ENCODE measurements around the gene KRTAP5-2.
A peak's percentile ranks its signal among the peaks of the same experiment; 100 is the strongest.
"Not testable (repeated sequence)": the region's sequence is repeated elsewhere in the genome, so short reads cannot be mapped to it uniquely, and the experiment has no call there.

KRTAP5-2 gene

GRCh38 chr11:1597994-1598380 lies at the start of gene KRTAP5-2:
Gene KRTAP5-2, minus strand, starts transcription at chr11:1598294. Its CDS starts 44 bp downstream, at chr11:1598250.
- DNase-seq = no peak

GRCh38 chr11:1646540-1646939 lies 48.4 kb upstream of the KRTAP5-2 start:
- not testable (repeated sequence) for DNase-seq

- no peak for DNase-seq
Measured at GRCh38 chr11:1645357-1645821, 47.3 kb upstream of the KRTAP5-2 start.

GRCh38 chr11:1644601-1645356 lies 46.7 kb upstream of the KRTAP5-2 start:
- no peak for DNase-seq

GRCh38 chr11:1643146-1643690 lies 45.1 kb upstream of the KRTAP5-2 start:
- DNase-seq = no peak

GRCh38 chr11:1642288-1643145 lies 44.4 kb upstream of the KRTAP5-2 start:
- no peak for DNase-seq

- DNase-seq = no peak
Measured at GRCh38 chr11:1641096-1641495, 43.0 kb upstream of the KRTAP5-2 start.

GRCh38 chr11:1640076-1640946 lies 42.2 kb upstream of the KRTAP5-2 start:
- DNase-seq = peak; percentile 1 to 34

GRCh38 chr11:1639666-1640065 lies 41.6 kb upstream of the KRTAP5-2 start:
- no peak for DNase-seq

- no peak for DNase-seq
Measured at GRCh38 chr11:1639102-1639620, 41.1 kb upstream of the KRTAP5-2 start.

- DNase-seq = no peak
Measured at GRCh38 chr11:1638344-1638743, 40.2 kb upstream of the KRTAP5-2 start.

GRCh38 chr11:1637628-1638027 lies 39.5 kb upstream of the KRTAP5-2 start:
- no peak for DNase-seq

GRCh38 chr11:1636291-1636950 lies 38.3 kb upstream of the KRTAP5-2 start:
- DNase-seq = no peak

- DNase-seq = no peak
Measured at GRCh38 chr11:1633864-1634263, 35.8 kb upstream of the KRTAP5-2 start.

- DNase-seq = no peak
Measured at GRCh38 chr11:1632053-1632714, 34.1 kb upstream of the KRTAP5-2 start.

- no peak for DNase-seq
Measured at GRCh38 chr11:1631066-1631568, 33.0 kb upstream of the KRTAP5-2 start.

GRCh38 chr11:1630271-1630670 lies 32.2 kb upstream of the KRTAP5-2 start:
- no peak for DNase-seq

- no peak for DNase-seq
Measured at GRCh38 chr11:1629326-1630185, 31.5 kb upstream of the KRTAP5-2 start, which contains the start of gene KRTAP5-5. Gene KRTAP5-5, plus strand, starts transcription at chr11:1629775. Its CDS starts 66 bp downstream, at chr11:1629841.

GRCh38 chr11:1628506-1629325 lies 30.6 kb upstream of the KRTAP5-2 start:
- peak; percentile 9 to 65 for DNase-seq

Measured in inflammatory macrophage treated with lipopolysaccharide for 1 hour (primary cell).